Stimulated activated naive CD4-positive, alpha-beta T cell treated with Interleukin-2 at 50 U/mL for 16 hours (primary cell): Measurements from ENCODE around the gene ATXN1.
A peak's percentile ranks its signal among the peaks of the same experiment; 100 is the strongest.
"Not testable (repeated sequence)": the region's sequence is repeated elsewhere in the genome, so short reads cannot be mapped to it uniquely, and the experiment has no call there.

Source experiments
- DNase-seq: peaks from one replicate; lab custom pipeline; 2025; lab: John Stamatoyannopoulos, UW

Gene ATXN1

GRCh38 chr6:16409531-16410441 is 351.5 kb downstream of the ATXN1 start:
- DNase-seq, result peak; percentile 35

DNA sequence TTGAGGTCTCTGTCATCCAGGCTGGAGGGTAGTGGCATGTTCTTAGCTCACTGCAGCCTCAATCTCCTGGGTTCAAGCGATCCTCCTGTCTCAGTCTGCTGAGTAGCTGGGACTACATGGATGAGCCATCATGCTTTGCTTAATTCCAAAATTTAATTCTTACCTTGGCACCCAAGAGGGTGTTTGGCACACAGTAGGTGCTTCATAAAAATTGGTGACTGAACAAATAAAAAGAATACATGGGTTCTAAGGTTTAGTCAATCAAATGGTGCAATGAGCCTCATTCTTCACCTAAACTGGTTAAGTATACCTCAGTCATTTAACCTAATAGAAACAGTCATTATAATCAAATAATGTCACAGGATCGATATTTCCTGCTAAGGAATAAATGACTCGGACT is 352.5 kb downstream of the ATXN1 start:
- no peak for DNase-seq

- no peak for DNase-seq
Measured at GRCh38 chr6:16406966-16407365, 354.3 kb downstream of the ATXN1 start.

- DNase-seq, result not testable (repeated sequence)
Measured at GRCh38 chr6:16406538-16406937, 354.7 kb downstream of the ATXN1 start.

- DNase-seq, result no peak
Measured at GRCh38 chr6:16405375-16405774, 355.9 kb downstream of the ATXN1 start.

DNA sequence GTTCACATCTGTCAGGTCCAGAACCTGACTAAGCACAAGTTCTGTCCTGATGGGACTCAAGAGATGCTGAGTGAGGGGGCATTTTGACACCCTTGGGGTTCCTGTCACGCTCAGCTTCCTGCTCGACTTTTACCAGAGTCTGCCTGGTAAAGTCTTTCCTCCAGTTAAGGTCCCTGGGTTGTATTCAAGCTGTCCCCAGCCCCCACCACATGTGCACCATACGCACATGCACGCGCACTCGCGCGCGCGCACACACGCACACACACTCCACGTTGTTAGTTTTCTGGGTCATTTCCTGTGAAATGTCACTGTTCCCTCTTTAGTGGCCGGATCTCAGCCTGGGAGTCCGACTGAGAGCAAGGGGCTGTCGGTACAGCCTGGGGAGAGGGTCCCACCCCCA is 356.8 kb downstream of the ATXN1 start:
- DNase-seq, result no peak

DNA sequence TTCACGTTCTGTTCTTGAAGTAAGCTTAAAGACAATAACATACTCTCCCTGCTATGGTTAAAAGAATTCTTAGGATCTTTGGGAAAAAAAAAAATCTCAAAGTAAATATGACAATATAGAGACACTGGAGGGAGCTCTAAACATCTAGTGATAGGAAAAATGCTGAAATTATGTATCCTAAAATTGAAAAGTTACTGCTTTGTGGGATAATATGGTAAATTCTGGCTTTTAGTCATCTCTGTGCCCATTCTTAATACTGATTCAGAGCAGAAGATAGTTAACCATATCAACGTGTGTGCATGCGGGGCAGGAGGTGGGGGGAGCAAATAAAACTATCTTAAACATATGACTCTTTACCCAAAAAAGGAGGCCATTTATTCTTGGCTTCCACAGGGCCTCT is 357.4 kb downstream of the ATXN1 start:
- no peak for DNase-seq

DNA sequence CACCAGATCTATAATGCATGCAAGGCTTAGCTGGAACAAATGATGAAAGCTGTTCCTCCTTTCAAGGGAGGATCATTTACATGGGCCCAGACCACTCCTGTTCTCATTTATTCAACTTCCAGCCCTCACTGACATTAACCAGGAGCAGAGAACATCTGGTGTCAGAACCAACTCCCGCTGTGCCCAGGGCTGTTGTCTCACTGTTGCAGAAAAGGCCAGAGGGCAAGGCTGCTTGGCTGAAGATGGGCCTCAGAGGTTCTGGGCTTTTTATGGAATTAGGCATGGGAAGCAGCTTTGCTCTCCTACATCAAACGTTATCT is 358.7 kb downstream of the ATXN1 start:
- no peak for DNase-seq

DNA sequence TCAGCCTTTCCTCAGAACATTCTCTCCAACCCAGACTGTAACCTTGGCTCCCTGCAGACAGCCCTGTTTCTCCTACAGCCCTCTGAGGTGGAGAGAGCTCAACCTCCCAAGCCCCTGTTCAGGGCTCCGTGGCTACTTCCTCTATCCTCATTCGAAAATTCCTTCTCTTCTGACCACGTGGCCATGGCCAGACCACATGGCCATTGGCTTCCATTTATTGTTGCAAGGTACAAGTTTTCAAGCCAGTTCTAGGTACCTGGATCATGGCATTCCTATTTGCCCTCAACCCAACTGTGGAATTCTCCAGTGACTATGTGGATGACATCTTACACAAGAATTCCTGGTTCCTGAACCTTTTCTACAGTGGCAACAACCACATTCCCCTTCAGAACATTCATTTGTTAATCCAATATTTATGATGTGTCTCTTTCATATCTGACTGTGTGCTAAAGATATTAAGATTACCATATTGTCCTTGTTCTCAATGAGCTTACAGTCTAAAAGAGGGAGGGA is 361.0 kb downstream of the ATXN1 start:
- DNase-seq, result no peak

DNA sequence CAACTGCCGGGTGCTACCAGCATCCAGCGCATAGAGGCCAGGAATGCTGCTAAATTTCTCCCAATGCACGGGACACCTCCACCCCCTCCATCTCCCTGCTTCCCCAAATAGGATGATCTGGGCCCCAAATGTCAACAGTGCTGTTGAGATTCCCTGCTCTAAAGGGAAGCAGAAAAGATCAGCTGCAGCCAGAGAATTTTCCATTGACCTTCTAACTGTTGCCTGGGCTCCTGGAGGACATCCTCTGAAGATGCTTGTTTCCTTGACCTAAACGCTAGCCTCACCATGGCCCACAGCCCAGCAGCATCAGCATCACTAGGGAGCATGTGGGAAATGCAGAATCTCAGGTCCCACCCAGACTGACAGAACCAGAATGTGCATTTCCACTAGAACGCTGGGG is 361.6 kb downstream of the ATXN1 start:
- DNase-seq, result no peak

- no peak for DNase-seq
Measured at GRCh38 chr6:16399158-16399557, 362.1 kb downstream of the ATXN1 start.

DNA sequence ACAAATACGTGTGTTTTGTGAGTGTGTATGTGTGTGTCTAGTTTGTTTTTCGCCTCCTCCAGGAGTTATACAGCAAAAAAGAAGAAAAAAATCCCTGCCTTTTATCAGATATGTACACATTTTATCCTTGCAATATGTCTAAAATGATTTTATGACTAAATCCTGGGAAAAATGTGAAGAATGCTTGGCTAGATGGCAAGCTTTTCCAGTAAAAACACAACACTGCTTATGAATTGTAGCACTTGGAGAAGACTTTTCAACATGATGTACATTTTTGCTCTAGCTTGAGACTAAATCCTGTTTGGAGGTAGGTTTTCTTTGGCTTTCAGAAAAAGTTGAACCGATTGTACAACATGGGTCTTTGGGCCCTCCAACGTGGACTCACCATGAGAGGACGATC is 362.7 kb downstream of the ATXN1 start:
- no peak for DNase-seq

DNA sequence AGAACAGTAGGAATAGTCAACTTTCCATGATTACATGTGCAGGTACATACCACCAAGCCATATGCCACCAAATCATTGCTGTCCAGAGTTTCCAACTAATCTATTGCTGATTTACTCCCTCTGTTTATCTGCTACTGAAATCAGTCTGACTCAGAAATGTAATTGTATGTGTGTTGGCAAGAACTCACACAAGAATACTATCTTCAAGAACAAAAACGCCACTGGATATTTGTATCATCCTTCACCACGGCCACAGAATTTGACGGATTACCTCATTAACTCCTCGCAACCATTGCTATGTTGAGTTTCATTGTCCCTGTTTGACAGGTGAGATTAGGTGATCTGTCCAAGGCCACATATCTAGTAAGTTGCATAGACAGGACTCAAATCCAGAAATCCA is 363.6 kb downstream of the ATXN1 start:
- DNase-seq, result no peak

DNA sequence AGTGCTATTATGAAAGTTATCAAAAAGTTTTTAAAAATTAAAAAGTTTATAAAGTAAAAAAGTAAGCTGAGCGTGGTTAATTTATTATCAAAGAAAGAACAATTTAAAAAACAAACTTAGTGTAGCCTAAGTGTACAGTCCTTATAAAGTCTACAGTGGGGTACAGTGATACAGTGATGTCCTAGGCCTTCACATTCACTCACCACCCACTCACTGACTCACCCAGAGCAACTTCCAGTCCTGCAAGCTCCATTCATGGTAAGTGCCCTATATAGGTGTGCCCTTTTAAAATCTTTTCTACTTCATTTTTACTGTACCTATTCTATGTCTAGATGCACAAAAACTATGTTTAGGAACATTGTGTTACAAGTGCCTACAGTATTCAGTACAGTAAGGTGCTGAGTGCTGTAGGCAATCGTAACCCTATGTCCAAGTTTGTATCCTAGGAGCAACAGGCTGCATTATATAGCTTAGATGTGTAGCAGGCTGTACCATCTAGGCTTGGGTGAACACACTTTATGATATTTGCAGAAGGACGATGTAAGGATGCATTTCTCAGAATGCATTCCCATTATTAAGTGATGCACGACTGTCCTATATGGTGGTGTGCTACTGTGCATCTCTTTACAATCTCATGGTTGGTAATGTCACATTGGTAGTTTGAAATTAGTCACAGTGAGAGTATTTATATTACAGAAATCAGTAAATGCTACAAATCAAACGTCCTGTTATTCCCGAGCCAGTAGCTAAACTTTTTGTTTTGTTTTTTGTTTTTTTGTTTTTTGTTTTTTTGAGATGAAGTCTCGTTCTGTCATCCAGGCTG is 364.6 kb downstream of the ATXN1 start:
- no peak for DNase-seq

GRCh38 chr6:16394632-16395031 is 366.6 kb downstream of the ATXN1 start:
- DNase-seq, result no peak

- DNase-seq, result no peak
Measured at GRCh38 chr6:16393326-16393725, 367.9 kb downstream of the ATXN1 start.

DNA sequence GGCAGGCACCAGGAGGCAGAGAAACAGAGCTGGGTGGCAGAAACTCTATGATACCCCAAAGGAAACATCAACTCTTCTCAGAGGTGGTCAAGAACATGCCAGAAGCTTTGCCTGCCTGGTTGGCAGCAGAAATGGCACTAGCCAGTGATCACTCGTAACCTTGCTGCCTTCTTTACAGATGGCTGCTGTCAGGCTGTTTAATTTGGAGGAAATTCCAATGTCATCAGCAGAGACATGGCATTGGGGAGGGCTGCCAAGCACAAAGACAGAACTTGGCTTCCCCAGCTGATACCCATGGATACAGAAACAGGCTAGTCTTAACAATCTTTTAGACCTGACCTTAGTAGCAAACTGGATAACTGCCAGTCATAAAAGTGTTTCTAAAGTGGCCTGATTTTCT is 369.2 kb downstream of the ATXN1 start:
- DNase-seq, result no peak

GRCh38 chr6:16391451-16391912 is 369.8 kb downstream of the ATXN1 start:
- no peak for DNase-seq

DNA sequence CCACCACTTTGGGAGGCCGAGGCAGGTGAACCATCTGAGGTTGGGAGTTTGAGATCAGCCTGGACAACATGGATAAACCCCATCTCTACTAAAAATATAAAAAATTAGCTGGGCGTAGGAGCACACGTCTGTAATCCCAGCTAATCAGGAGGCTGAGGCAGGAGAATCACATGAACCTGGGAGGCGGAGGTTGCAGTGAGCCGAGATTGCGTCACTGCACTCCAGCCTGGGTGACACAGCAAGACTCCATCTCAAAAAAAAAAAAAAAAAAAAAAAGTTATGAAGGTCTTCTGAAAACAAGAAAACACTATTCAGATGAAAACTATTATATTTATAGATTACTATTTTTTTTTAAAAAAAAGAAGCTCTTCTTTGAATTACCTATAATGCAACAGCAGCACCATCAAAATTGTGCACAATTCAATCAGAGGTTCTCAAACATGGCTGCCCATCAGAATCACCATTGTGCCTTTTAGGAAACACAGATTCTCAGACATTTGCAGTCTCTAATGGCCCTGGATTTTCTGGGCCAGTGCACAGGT is 370.3 kb downstream of the ATXN1 start:
- DNase-seq, result not testable (repeated sequence)

DNA sequence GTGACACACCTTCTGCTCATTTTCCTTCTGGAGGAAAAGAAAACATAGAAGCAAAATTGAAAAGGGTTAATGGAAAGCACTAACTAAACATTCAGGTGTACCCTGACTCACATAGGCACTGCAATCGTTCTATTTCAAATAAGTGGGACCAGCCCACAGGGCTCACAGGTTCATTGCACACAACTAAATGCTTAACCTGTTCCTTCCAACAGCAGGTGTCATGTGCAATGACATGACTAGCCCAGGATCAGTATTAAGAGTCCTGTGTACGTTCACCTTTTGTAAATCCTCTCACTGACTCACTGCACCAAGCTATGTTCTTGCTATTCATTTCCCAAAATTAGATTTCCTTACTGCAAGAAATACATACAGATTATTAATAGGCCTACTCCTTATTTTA is 371.6 kb downstream of the ATXN1 start:
- no peak for DNase-seq

DNA sequence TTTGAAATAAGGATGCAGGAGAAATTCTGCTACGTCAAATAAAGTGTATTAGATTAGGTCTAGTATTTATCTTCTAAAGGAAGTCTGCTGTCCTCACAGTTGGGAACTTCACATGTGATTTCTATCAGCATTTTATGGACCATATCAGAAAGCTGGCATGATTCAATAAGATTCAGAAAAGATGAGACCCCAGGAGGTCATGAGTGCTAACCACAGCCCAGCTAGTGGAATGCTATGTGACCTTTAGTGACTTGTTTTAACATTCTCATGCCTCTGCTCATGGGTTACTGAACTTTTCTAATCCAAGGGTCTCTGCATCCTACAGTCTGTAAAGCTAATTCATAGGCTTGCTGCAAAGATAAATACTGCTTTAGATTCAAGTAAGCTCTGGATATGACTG is 372.8 kb downstream of the ATXN1 start:
- no peak for DNase-seq

DNA sequence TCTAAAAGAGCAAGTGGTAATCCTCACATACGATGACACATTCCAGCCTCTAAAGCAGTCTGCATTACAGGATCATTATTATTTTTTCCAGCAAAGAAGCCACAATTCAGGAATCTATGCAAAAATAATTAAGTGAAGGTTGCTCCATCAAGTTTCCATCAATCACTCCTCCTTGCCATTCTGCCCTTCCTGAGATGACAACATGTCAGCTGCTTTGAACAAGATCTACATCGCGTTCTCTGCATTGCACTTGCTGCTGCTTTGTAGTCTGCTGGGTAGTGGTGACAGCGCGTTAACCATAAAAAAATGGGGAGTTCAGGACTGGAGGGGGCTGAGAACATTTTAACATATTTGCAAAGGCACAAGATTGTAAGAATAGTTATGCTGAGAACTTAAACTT is 375.2 kb downstream of the ATXN1 start:
- DNase-seq, result no peak
